T-cell (primary cell): ENCODE data around the gene EXOC4. TPM values are rescaled to one million over a fixed set of nuclear protein-coding genes. Genes with fewer than 3 reads are reported as not detected.
A peak's percentile ranks its signal among the peaks of the same experiment; 100 is the strongest.

ENCODE experiments used
- ATAC-seq, 4 experiments: fragments of 200-7000 bp in 3 of 4; fragments of 150-1000 bp in 1 of 4; cut with Tn5 transposase; replicated peaks in 1 of 4; 1 replicate in 3 of 4; 2 replicates in 1 of 4; pipeline ENCODE4 v1.10.0; 2021; ENCODE audit warnings: moderate library complexity in 3 of 4, mild to moderate bottlenecking in 2 of 4, moderate number of reproducible peaks in 1 of 4
- CTCF ChIA-PET, 2 donors: fragments of 300-600 bp; sonication (Branson Sonifier 250); formaldehyde crosslinking; loops; one replicate each; lab custom pipeline; 2022; ENCODE audit warnings: antibody characterized with exemption in 2 of 2; lab: Charles Lee
- POLR2A ChIA-PET, 2 donors: fragments of 300-600 bp; sonication (Branson Sonifier 250); formaldehyde crosslinking; loops; one replicate each; lab custom pipeline; 2022; ENCODE audit warnings: antibody characterized with exemption in 2 of 2; lab: Charles Lee
- DNase-seq, 35 experiments: peaks; one replicate each; pipeline versions ENCODE4 v3.0.0 to v3.0.0-alpha.2; 2013 to 2023
- H3K27ac ChIP-seq: one replicate; pipeline ENCODE4 v1.5.1; 2013; ENCODE audit warnings: low read length
- H3K27me3 ChIP-seq, 2 experiments: replicated peaks in 1 of 2; 1 replicate in 1 of 2; 2 replicates in 1 of 2; pipeline versions ENCODE4 v1.6.1 to v1.7.0; 2013; ENCODE audit warnings: low read length in 1 of 2, mixed read lengths in 1 of 2; ENCODE audit not compliant: control insufficient read depth in 2 of 2, insufficient read depth in 2 of 2; ENCODE audit errors: extremely low read depth in 1 of 2
- H3K36me3 ChIP-seq, 2 donors: 1 replicate in 1 of 2; 2 replicates in 1 of 2; pipeline versions ENCODE4 v1.6.1 to v1.7.0; 2013; ENCODE audit warnings: low read length in 1 of 2; ENCODE audit not compliant: control insufficient read depth in 2 of 2, insufficient read depth in 1 of 2; ENCODE audit errors: extremely low read depth in 1 of 2
- H3K4me1 ChIP-seq, 2 experiments: 1 replicate in 1 of 2; 2 replicates in 1 of 2; pipeline versions ENCODE4 v1.6.1 to v1.7.0; 2013; ENCODE audit warnings: low read length in 2 of 2, mixed read lengths in 1 of 2; ENCODE audit not compliant: insufficient read depth in 2 of 2, control insufficient read depth in 1 of 2; ENCODE audit errors: extremely low read depth in 1 of 2
- H3K4me3 ChIP-seq, 2 donors: 1 replicate in 1 of 2; 2 replicates in 1 of 2; pipeline versions ENCODE4 v1.5.1 to v1.7.0; 2013; ENCODE audit warnings: mild to moderate bottlenecking in 2 of 2, low read length in 1 of 2, moderate library complexity in 1 of 2; ENCODE audit not compliant: control insufficient read depth in 1 of 2; ENCODE audit errors: extremely low read depth in 1 of 2
- H3K9me3 ChIP-seq: 2 replicates; pipeline ENCODE4 v1.7.0; 2013
- H3K27ac Mint-ChIP-seq, 2 donors: one replicate each; pipeline ENCODE4 v1.8.0; 2020 to 2021; ENCODE audit warnings: mild to moderate bottlenecking in 2 of 2, mixed read lengths in 2 of 2
- H3K27me3 Mint-ChIP-seq, 2 donors: one replicate each; pipeline ENCODE4 v1.8.0; 2021 to 2022; ENCODE audit warnings: mixed read lengths in 2 of 2
- H3K36me3 Mint-ChIP-seq: one replicate; pipeline ENCODE4 v1.8.0; 2021; ENCODE audit warnings: mixed read lengths
- H3K4me1 Mint-ChIP-seq, 3 donors: one replicate each; pipeline ENCODE4 v1.8.0; 2020 to 2022; ENCODE audit warnings: mixed read lengths in 3 of 3, mild to moderate bottlenecking in 1 of 3
- H3K4me3 Mint-ChIP-seq, 3 donors: one replicate each; pipeline ENCODE4 v1.8.0; 2020 to 2022; ENCODE audit warnings: mild to moderate bottlenecking in 3 of 3, mixed read lengths in 3 of 3, moderate library complexity in 3 of 3
- H3K9me3 Mint-ChIP-seq, 3 donors: one replicate each; pipeline ENCODE4 v1.8.0; 2020 to 2022; ENCODE audit warnings: mixed read lengths in 3 of 3
- WGBS: methylation state at CpG from one replicate; pipeline ENCODE4 v1.1.5; 2013; ENCODE audit warnings: missing lambda C conversion rate; ENCODE audit not compliant: insufficient coverage; 5-methylcytosine and 5-hydroxymethylcytosine counted together
- total RNA-seq, 35 experiments: library from RNA in 6 of 35; stranded (reverse) in 6 of 35; fragments of 120-200 nt in 1 of 35; gene quantifications; one replicate each; pipeline versions ENCODE4 v1.2.1 to v1.2.4 and lab custom pipeline; 2013 to 2026

Gene EXOC4
- total RNA-seq, 5 donors from 2014 or later (not counting 1 experiment from before 2014, with no cell fraction given): 58.2 to 108 (median 64.8) TPM

- H3K27me3 Mint-ChIP-seq: no peaks in the 10 kb centered on the region
- no peak overlapping the region for H3K27ac Mint-ChIP-seq
- peaks cover 0 to 3% (median 0%) of the 10 kb centered on the region in 3 donors for H3K9me3 Mint-ChIP-seq
- CTCF ChIA-PET: no interaction called here
- no peaks in the 10 kb centered on the region for H3K27me3 ChIP-seq
- H3K4me1 Mint-ChIP-seq: peaks cover 10 to 12% (median 10%) of the 10 kb centered on the region in 3 donors
- no peak overlapping the region for H3K4me3 Mint-ChIP-seq
- ATAC-seq (no peak), DNase-seq (no peak)
- H3K9me3 ChIP-seq: no peaks in the 10 kb centered on the region
- peaks cover 51% of the 10 kb centered on the region for H3K36me3 Mint-ChIP-seq
- H3K27ac ChIP-seq: no peak overlapping the region
- H3K36me3 ChIP-seq: peaks cover 0 to 5% of the 10 kb centered on the region in 2 donors
- no peak overlapping the region for H3K4me3 ChIP-seq
- H3K4me1 ChIP-seq: peaks cover 0 to 6% of the 10 kb centered on the region in 2 experiments
- POLR2A ChIA-PET: no interaction called here
- WGBS: 100% methylated on average over 2 of the region's 2 CpGs
Observed at GRCh38 chr7:133360201-133360600, 107.3 kb downstream of the EXOC4 start.

- H3K36me3 Mint-ChIP-seq: peaks cover 45% of the 10 kb centered on the region
- H3K27ac ChIP-seq: no peak overlapping the region
- H3K27ac Mint-ChIP-seq: no peak overlapping the region
- no peak for ATAC-seq
- no peaks in the 10 kb centered on the region for H3K9me3 ChIP-seq
- H3K4me3 ChIP-seq: no peak overlapping the region
- ChIA-PET POLR2A (no interaction called here), CTCF (no interaction called here)
- H3K4me3 Mint-ChIP-seq: no peak overlapping the region
- no peaks in the 10 kb centered on the region for H3K27me3 Mint-ChIP-seq
- peaks cover 0 to 6% of the 10 kb centered on the region in 2 experiments for H3K4me1 ChIP-seq
- peaks cover 11 to 17% (median 16%) of the 10 kb centered on the region in 3 donors for H3K4me1 Mint-ChIP-seq
- no peak for DNase-seq
- H3K9me3 Mint-ChIP-seq: peaks cover 0 to 3% (median 0%) of the 10 kb centered on the region in 3 donors
- H3K36me3 ChIP-seq: no peaks in the 10 kb centered on the region
- no peaks in the 10 kb centered on the region for H3K27me3 ChIP-seq
Observed at GRCh38 chr7:133361806-133362205, 108.9 kb downstream of the EXOC4 start.

- peaks cover 36% of the 10 kb centered on the region for H3K36me3 Mint-ChIP-seq
- peaks cover 0 to 6% of the 10 kb centered on the region in 2 experiments for H3K4me1 ChIP-seq
- H3K9me3 Mint-ChIP-seq: peaks cover 0 to 3% (median 0%) of the 10 kb centered on the region in 3 donors
- CTCF ChIA-PET: interaction anchor here in 1 of 2 donors (0.6 kb wide), 1 partner anchor 75 kb away, joined by 3 read pairs; no protein-coding TSS in a partner anchor
- no peaks in the 10 kb centered on the region for H3K27me3 ChIP-seq
- no peak overlapping the region for H3K27ac Mint-ChIP-seq
- POLR2A ChIA-PET: interaction anchor here in 1 of 2 donors (0.6 kb wide), 1 partner anchor 25 kb away, joined by 4 read pairs; no protein-coding TSS in a partner anchor
- WGBS: 43% methylated on average over 2 of the region's 4 CpGs
- no peak overlapping the region for H3K4me3 ChIP-seq
- H3K36me3 ChIP-seq: no peaks in the 10 kb centered on the region
- H3K4me3 Mint-ChIP-seq: no peak overlapping the region
- H3K4me1 Mint-ChIP-seq: peaks cover 16 to 20% (median 19%) of the 10 kb centered on the region in 3 donors
- H3K9me3 ChIP-seq: no peaks in the 10 kb centered on the region
- DNase-seq (peak in 1 of 35 experiments; percentile 6), ATAC-seq (no peak)
- H3K27ac ChIP-seq: no peak overlapping the region
- H3K27me3 Mint-ChIP-seq: no peaks in the 10 kb centered on the region
Observed at GRCh38 chr7:133364959-133365690, 112.2 kb downstream of the EXOC4 start.

- WGBS: no CpG with 5 or more reads among the region's 3 CpGs
- H3K4me1 ChIP-seq: peaks cover 0 to 6% of the 10 kb centered on the region in 2 experiments
- no peaks in the 10 kb centered on the region for H3K36me3 ChIP-seq
- ATAC-seq (no peak), DNase-seq (no peak)
- no peak overlapping the region for H3K4me3 ChIP-seq
- Mint-ChIP-seq H3K27me3 (no peaks in the 10 kb centered on the region), H3K36me3 (peaks cover 33% of the 10 kb centered on the region), H3K27ac (no peak overlapping the region), H3K4me3 (no peak overlapping the region), H3K9me3 (peaks cover 0 to 3% (median 0%) of the 10 kb centered on the region in 3 donors), H3K4me1 (peaks cover 16 to 20% (median 19%) of the 10 kb centered on the region in 3 donors)
- no peak overlapping the region for H3K27ac ChIP-seq
- CTCF ChIA-PET: no interaction called here
- H3K27me3 ChIP-seq: no peaks in the 10 kb centered on the region
- POLR2A ChIA-PET: interaction anchor here in 1 of 2 donors (0.6 kb wide), 1 partner anchor 26 kb away, joined by 4 read pairs; no protein-coding TSS in a partner anchor
- H3K9me3 ChIP-seq: no peaks in the 10 kb centered on the region
Observed at GRCh38 chr7:133365917-133366316, 113.0 kb downstream of the EXOC4 start.

- Mint-ChIP-seq H3K27me3 (no peaks in the 10 kb centered on the region), H3K27ac (no peak overlapping the region), H3K4me3 (no peak overlapping the region), H3K36me3 (peaks cover 31% of the 10 kb centered on the region), H3K4me1 (peaks cover 16 to 20% (median 19%) of the 10 kb centered on the region in 3 donors), H3K9me3 (no peaks in the 10 kb centered on the region)
- peaks cover 0 to 6% of the 10 kb centered on the region in 2 experiments for H3K4me1 ChIP-seq
- WGBS: 100% methylated on average over 1 of the region's 3 CpGs
- H3K4me3 ChIP-seq: no peak overlapping the region
- H3K36me3 ChIP-seq: peaks cover 0 to 2% of the 10 kb centered on the region in 2 donors
- H3K27me3 ChIP-seq: no peaks in the 10 kb centered on the region
- ChIA-PET POLR2A (no interaction called here), CTCF (no interaction called here)
- H3K27ac ChIP-seq: no peak overlapping the region
- ATAC-seq (no peak), DNase-seq (no peak)
- no peaks in the 10 kb centered on the region for H3K9me3 ChIP-seq
Observed at GRCh38 chr7:133367561-133367960, 114.7 kb downstream of the EXOC4 start.

GRCh38 chr7:133369130-133369529, 116.3 kb downstream of the EXOC4 start:
- no peaks in the 10 kb centered on the region for H3K9me3 ChIP-seq
- H3K36me3 Mint-ChIP-seq: peaks cover 28% of the 10 kb centered on the region
- no peaks in the 10 kb centered on the region for H3K27me3 Mint-ChIP-seq
- H3K4me3 Mint-ChIP-seq: no peak overlapping the region
- H3K27ac ChIP-seq: no peak overlapping the region
- no peak for ATAC-seq
- no peaks in the 10 kb centered on the region for H3K9me3 Mint-ChIP-seq
- H3K36me3 ChIP-seq: peaks cover 0 to 2% of the 10 kb centered on the region in 2 donors
- H3K27me3 ChIP-seq: no peaks in the 10 kb centered on the region
- H3K4me1 Mint-ChIP-seq: peaks cover 16 to 20% (median 19%) of the 10 kb centered on the region in 3 donors
- H3K4me3 ChIP-seq: no peak overlapping the region
- CTCF ChIA-PET: no interaction called here
- DNase-seq: no peak
- WGBS: no CpG with 5 or more reads among the region's 3 CpGs
- no peak overlapping the region for H3K27ac Mint-ChIP-seq
- POLR2A ChIA-PET: no interaction called here
- peaks cover 0 to 6% of the 10 kb centered on the region in 2 experiments for H3K4me1 ChIP-seq
